H9 (cell line): ENCODE results near the gene SLX1A. TPM values are rescaled to one million over a fixed set of nuclear protein-coding genes. Genes with fewer than 3 reads are reported as not detected.

Experiments
- DNase-seq: peaks from one replicate; pipeline ENCODE4 v3.0.0-alpha.2; 2017
- H2AFZ ChIP-seq: one replicate; pipeline ENCODE4 v1.6.1; 2013; ENCODE audit warnings: mild to moderate bottlenecking, low read length, control low read depth, moderate library complexity
- H2AK5ac ChIP-seq: 2 replicates; pipeline ENCODE4 v1.6.1; 2013; ENCODE audit warnings: low read length, control low read depth, mixed read lengths; ENCODE audit not compliant: insufficient read length
- H2BK120ac ChIP-seq: one replicate; pipeline ENCODE4 v1.6.1; 2013; ENCODE audit warnings: low read depth, mild to moderate bottlenecking, low read length, control low read depth, inconsistent platforms; ENCODE audit not compliant: poor library complexity, severe bottlenecking
- H2BK12ac ChIP-seq: 2 replicates; pipeline ENCODE4 v1.6.1; 2013; ENCODE audit warnings: low read length, control low read depth, mixed read lengths, low read depth; ENCODE audit not compliant: insufficient read length
- H2BK15ac ChIP-seq: 2 replicates; pipeline ENCODE4 v1.6.1; 2013; ENCODE audit warnings: low read depth, low read length, control low read depth
- H2BK20ac ChIP-seq: one replicate; pipeline ENCODE4 v1.6.1; 2013; ENCODE audit warnings: low read depth, mild to moderate bottlenecking, low read length, control low read depth, inconsistent platforms; ENCODE audit not compliant: poor library complexity, severe bottlenecking
- H2BK5ac ChIP-seq: 2 replicates; pipeline ENCODE4 v1.6.1; 2013; ENCODE audit warnings: low read length, control low read depth, mixed read lengths; ENCODE audit not compliant: insufficient read length
- H3K14ac ChIP-seq: 2 replicates; pipeline ENCODE4 v1.6.1; 2013; ENCODE audit warnings: low read length, control low read depth; ENCODE audit not compliant: insufficient read depth
- H3K18ac ChIP-seq: 2 replicates; pipeline ENCODE4 v1.6.1; 2013; ENCODE audit warnings: low read depth, mild to moderate bottlenecking, mixed read lengths, low read length, control low read depth; ENCODE audit not compliant: insufficient read length
- H3K23ac ChIP-seq: 2 replicates; pipeline ENCODE4 v1.6.1; 2013; ENCODE audit warnings: low read length, control low read depth, mixed read lengths, low read depth; ENCODE audit not compliant: insufficient read length
- H3K23me2 ChIP-seq: 2 replicates; pipeline ENCODE4 v1.6.1; 2013; ENCODE audit warnings: low read depth, mild to moderate bottlenecking, mixed read lengths, low read length, control low read depth; ENCODE audit not compliant: insufficient read length, poor library complexity, severe bottlenecking
- H3K27ac ChIP-seq: 2 replicates; pipeline ENCODE4 v1.5.1; 2013; ENCODE audit warnings: low read length, control low read depth, mixed read lengths, low read depth; ENCODE audit not compliant: insufficient read length
- H3K27me3 ChIP-seq: 2 replicates; pipeline ENCODE4 v1.6.1; 2013; ENCODE audit warnings: low read length, control low read depth, inconsistent platforms; ENCODE audit not compliant: insufficient read depth
- H3K4ac ChIP-seq: 2 replicates; pipeline ENCODE4 v1.6.1; 2013; ENCODE audit warnings: low read depth, mild to moderate bottlenecking, control low read depth, inconsistent platforms, low read length, moderate library complexity
- H3K4me1 ChIP-seq: 2 replicates; pipeline ENCODE4 v1.6.1; 2013; ENCODE audit warnings: low read length, control low read depth, inconsistent platforms; ENCODE audit not compliant: insufficient read depth
- H3K4me2 ChIP-seq: 2 replicates; pipeline ENCODE4 v1.6.1; 2013; ENCODE audit warnings: low read length, control low read depth, mixed read lengths; ENCODE audit not compliant: insufficient read length, insufficient read depth
- H3K56ac ChIP-seq: 2 replicates; pipeline ENCODE4 v1.6.1; 2013; ENCODE audit warnings: low read depth, mild to moderate bottlenecking, mixed read lengths, low read length, control low read depth; ENCODE audit not compliant: insufficient read length
- H3K79me1 ChIP-seq: 2 replicates; pipeline ENCODE4 v1.6.1; 2013; ENCODE audit warnings: low read depth, mild to moderate bottlenecking, moderate library complexity, low read length, control low read depth, inconsistent platforms; ENCODE audit not compliant: insufficient read depth, poor library complexity, severe bottlenecking
- H3K79me2 ChIP-seq: 2 replicates; pipeline ENCODE4 v1.6.1; 2013; ENCODE audit warnings: low read length, control low read depth, inconsistent platforms; ENCODE audit not compliant: insufficient read depth
- H3K9ac ChIP-seq: 2 replicates; pipeline ENCODE4 v1.6.1; 2013; ENCODE audit warnings: low read length, control low read depth, mixed read lengths; ENCODE audit not compliant: insufficient read length; ENCODE audit errors: extremely low read depth
- H3K9me3 ChIP-seq: one replicate; pipeline ENCODE4 v1.6.1; 2013; ENCODE audit warnings: low read depth, low read length, inconsistent platforms; ENCODE audit not compliant: control insufficient read depth
- H3T11ph ChIP-seq: one replicate; pipeline ENCODE4 v1.6.1; 2013; ENCODE audit warnings: mild to moderate bottlenecking, low read length, control low read depth, inconsistent platforms
- H4K20me1 ChIP-seq: one replicate; pipeline ENCODE4 v1.6.1; 2013; ENCODE audit not compliant: control insufficient read depth, insufficient read length, insufficient read depth
- H4K5ac ChIP-seq: 2 replicates; pipeline ENCODE4 v1.6.1; 2013; ENCODE audit warnings: low read depth, mild to moderate bottlenecking, mixed read lengths, low read length, control low read depth; ENCODE audit not compliant: insufficient read length
- H4K8ac ChIP-seq: replicated peaks from 2 replicates; pipeline ENCODE4 v1.6.1; 2013; ENCODE audit warnings: low read length, control low read depth, mixed read lengths, low read depth; ENCODE audit not compliant: insufficient read length
- H4K91ac ChIP-seq: 2 replicates; pipeline ENCODE4 v1.6.1; 2013; ENCODE audit warnings: low read depth, mild to moderate bottlenecking, moderate library complexity, mixed read lengths, low read length, control low read depth; ENCODE audit not compliant: insufficient read length
- H3K27ac Mint-ChIP-seq, 3 experiments: 2 replicates in 2 of 3; 3 replicates in 1 of 3; pipeline ENCODE4 v1.8.0; 2020 to 2021; ENCODE audit warnings: mixed read lengths in 3 of 3, mild to moderate bottlenecking in 1 of 3, moderate library complexity in 1 of 3
- H3K27me3 Mint-ChIP-seq: 2 replicates; pipeline ENCODE4 v1.8.0; 2021; ENCODE audit warnings: low read depth, mild to moderate bottlenecking, moderate library complexity, mixed read lengths
- H3K36me3 Mint-ChIP-seq, 3 experiments: 2 replicates in 2 of 3; 3 replicates in 1 of 3; pipeline ENCODE4 v1.8.0; 2020 to 2021; ENCODE audit warnings: low read depth in 3 of 3, mixed read lengths in 3 of 3; ENCODE audit not compliant: insufficient read depth in 1 of 3
- H3K4me1 Mint-ChIP-seq, 2 experiments: 2 replicates each; pipeline ENCODE4 v1.8.0; 2020; ENCODE audit warnings: mixed read lengths in 2 of 2
- H3K4me3 Mint-ChIP-seq, 2 experiments: 2 replicates in 1 of 2; 3 replicates in 1 of 2; pipeline ENCODE4 v1.8.0; 2020 to 2021; ENCODE audit warnings: mild to moderate bottlenecking in 2 of 2, mixed read lengths in 2 of 2, moderate library complexity in 1 of 2
- H3K9me3 Mint-ChIP-seq, 2 experiments: 2 replicates in 1 of 2; 3 replicates in 1 of 2; pipeline ENCODE4 v1.8.0; 2020; ENCODE audit warnings: mild to moderate bottlenecking in 2 of 2, mixed read lengths in 2 of 2, moderate library complexity in 1 of 2
- CTCF ChIP-seq: fragments of 200-600 bp; sonication (generic); conservative IDR thresholded peaks from 3 replicates; pipeline ENCODE4 v1.8.0; 2021; ENCODE audit warnings: antibody characterized with exemption, mild to moderate bottlenecking
- WGBS: extraction: QIAGEN DNeasy Blood & Tissue Kit; methylation state at CpG from one replicate; pipeline ENCODE4 v1.1.7; 2013; ENCODE audit warnings: missing lambda C conversion rate, low lambda C conversion rate, mixed read lengths; ENCODE audit not compliant: insufficient read length; ENCODE audit errors: extremely low coverage; 5-methylcytosine and 5-hydroxymethylcytosine counted together
- total RNA-seq: library from RNA; stranded (reverse); gene quantifications from 2 replicates; pipeline ENCODE4 v1.2.1, GENCODE V29; 2021

SLX1A gene
- total RNA-seq, 1 experiment from 2014 or later, result 30.3 TPM

- no peak overlapping the region for H3K27ac Mint-ChIP-seq
Measured at GRCh38 chr16:30186444-30186781, 7.3 kb upstream of the SLX1A start.

More at GRCh38 chr16:30186444-30186781, 7.3 kb upstream of the SLX1A start:
- Histone ChIP-seq H2BK5ac (no peak overlapping the region), H4K8ac (no peak overlapping the region), H3K18ac (no peak overlapping the region), H3K9me3 (no peaks in the 10 kb centered on the region), H3K27me3 (peaks cover 4% of the 10 kb centered on the region; the same call in 1 of the 2 replicates), H4K91ac (no peak overlapping the region), H3K56ac (no peak overlapping the region), H2BK12ac (no peak overlapping the region), H2AK5ac (no peak overlapping the region), H3K23me2 (peaks cover 4% of the 10 kb centered on the region), H2BK15ac (no peak overlapping the region), H3K9ac (no peak overlapping the region), H2AFZ (no peak overlapping the region), H2BK20ac (no peak overlapping the region), H4K20me1 (peaks cover 4% of the 10 kb centered on the region), H3K4me1 (no peaks in the 10 kb centered on the region), H3K79me2 (no peaks in the 10 kb centered on the region), H2BK120ac (no peak overlapping the region), H3K14ac (no peak overlapping the region), H3T11ph (no peak overlapping the region), H3K27ac (no peak overlapping the region), H3K23ac (no peak overlapping the region), H3K4ac (no peak overlapping the region), H4K5ac (no peak overlapping the region), H3K79me1 (no peaks in the 10 kb centered on the region), H3K4me2 (no peak overlapping the region)
- Mint-ChIP-seq H3K36me3 (peaks cover 0 to 1% (median 0%) of the 10 kb centered on the region in 3 experiments; a peak in 2 of 7 replicates), H3K27me3 (peaks cover 26% of the 10 kb centered on the region), H3K9me3 (no peaks in the 10 kb centered on the region), H3K4me1 (peaks cover 4 to 17% of the 10 kb centered on the region in 2 experiments), H3K4me3 (no peak overlapping the region)
- no CpG with 5 or more reads among the region's 9 CpGs for WGBS
- DNase-seq, result no peak
- no peak for TF ChIP-seq CTCF
